Brain pericyte (primary cell): ENCODE measurements around the gene NID2.

Source experiments
- DNase-seq: peaks from one replicate; pipeline ENCODE4 v3.0.0-alpha.2; 2012; ENCODE audit warnings: low read depth, low spot score

The NID2 gene

GRCh38 chr14:52000019-52000582, 68.8 kb downstream of the NID2 start:
- DNase-seq, result no peak

DNA sequence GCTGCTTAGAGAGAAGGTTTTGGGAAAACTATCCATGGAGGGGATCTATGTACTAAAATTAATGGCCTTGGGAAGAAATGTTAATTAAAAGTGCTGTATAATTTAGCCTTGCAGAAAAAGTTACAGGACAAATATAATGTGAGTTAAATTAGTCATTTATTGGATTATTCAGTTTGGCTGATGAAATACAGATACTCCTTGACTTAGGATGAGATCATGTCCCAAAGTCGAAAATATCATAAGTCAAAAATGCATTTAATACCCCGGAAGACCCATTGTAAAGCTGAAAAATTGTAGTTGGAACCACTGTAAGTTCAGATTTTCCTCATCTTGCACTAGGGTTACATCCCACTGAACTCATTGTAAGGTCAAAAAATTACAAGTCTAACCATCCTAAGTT, 69.8 kb downstream of the NID2 start:
- DNase-seq, result no peak

GRCh38 chr14:51998348-51998747, 70.5 kb downstream of the NID2 start:
- DNase-seq, result no peak

DNA sequence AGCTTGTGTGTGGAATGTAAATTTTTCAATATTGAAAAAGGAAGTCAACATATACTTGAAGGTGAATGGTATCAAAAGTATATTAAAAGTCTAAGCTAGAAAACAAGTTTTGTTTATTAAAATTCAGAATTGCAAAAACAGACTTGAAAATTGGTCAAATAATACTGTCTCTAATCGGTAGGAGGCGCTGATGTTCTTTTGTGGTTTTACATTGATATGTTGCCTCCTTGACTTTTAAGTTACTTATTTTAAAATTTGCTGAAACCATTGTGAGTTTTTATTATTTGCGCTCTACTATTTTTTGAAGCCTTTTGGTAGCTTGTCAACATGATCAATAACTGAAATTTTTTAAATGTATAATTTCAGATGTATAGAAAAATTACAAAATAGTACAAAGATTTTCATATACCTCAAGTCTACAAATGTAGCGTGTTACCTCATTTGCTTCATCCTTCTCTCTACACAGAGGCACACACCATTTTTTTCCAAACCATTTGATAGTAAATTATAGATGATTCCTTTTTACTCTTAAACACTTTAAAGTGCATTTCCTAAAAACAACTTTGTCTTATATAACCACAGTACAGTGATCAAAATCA, 72.6 kb downstream of the NID2 start:
- no peak for DNase-seq

- no peak for DNase-seq
Observed at GRCh38 chr14:51993285-51993920, 75.5 kb downstream of the NID2 start.

- no peak for DNase-seq
Observed at GRCh38 chr14:51990488-51990887, 78.4 kb downstream of the NID2 start.

DNA sequence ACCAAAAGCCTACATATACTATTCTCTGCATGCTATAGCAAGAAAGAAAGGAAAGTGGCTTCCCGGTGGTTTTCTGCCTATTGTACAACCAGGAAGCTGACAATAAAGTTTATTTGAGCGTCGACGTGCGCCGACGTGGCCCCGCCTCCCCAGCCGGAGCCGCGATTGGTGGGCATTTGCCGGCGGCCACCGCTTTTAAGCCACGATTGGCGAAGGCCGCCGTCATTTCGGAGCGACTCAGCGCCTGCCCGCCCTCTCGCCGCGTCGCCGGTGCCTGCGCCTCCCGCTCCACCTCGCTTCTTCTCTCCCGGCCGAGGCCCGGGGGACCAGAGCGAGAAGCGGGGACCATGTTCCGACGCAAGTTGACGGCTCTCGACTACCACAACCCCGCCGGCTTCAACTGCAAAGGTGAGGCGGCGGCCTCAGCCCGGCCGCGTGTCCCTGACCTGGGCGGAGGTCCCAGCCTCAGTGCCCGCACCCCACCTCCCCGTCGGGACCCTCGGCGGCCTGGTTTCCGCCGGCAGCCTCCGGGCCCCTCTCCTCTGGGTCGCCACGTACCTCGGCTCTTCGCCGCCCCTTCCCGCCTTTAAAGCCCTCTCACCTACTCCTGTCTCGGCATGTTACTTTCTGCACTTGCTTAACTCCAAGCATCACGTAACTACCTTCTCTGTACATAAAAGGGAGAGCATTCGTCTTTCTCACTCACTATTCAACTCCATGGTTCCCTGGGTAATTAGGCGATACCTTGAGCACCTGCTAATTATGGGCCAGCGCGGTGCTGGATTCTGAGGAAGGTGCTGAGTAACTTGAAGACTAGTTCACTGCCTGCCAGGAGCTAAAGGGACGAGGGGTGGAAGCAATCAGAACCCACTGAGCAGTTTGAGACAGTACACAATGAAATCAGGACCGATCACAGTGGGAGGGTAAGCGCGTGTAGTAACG, 79.3 kb downstream of the NID2 start, which contains the start of gene RTRAF:
TSS of gene RTRAF (plus strand) at position 254 of the 942 bp plus-strand sequence. CDS start at position 348, 94 bp downstream.
- DNase-seq, result peak; percentile 82

DNA sequence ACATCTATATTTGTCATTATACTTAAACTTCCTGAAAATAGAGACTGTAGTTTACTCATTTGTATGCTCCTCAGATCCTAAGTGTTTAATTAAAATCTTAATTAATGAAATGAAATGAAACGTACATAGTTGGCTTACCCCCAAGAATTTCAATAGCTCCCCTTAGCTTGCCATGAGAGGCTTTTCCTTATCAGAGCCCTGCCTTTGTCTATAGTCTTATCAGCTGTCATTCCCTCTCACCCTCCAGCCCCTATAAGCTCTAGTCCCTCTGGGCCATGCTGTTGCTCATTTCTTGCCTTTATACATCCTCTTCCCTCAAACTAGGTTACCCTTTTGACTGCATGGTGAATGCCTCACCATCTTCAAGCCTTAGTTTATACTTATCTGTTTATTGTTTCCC, 80.6 kb downstream of the NID2 start:
- DNase-seq, result no peak

- DNase-seq, result no peak
Observed at GRCh38 chr14:51981218-51981854, 87.5 kb downstream of the NID2 start.

- no peak for DNase-seq
Observed at GRCh38 chr14:51979088-51979709, 89.7 kb downstream of the NID2 start.

DNA sequence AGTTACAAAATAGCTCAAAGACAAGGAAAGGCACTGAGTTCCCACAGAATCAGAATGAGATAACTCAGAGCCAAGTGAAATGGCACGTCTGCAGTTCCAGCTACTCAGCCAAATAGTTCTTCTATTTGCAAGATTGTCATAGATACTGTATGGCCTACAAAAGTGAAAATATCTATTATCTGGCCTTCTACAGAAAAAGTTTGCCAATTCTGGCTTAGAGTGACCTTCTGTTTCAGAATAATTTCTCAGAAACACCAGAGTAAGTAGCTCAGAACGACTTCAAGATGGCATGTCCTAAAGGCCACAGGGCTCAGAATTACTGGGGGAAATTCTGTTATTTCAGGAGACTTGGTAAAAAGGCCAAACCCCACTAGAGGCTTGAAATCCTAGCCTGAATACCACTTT, 90.2 kb downstream of the NID2 start:
- DNase-seq, result no peak

DNA sequence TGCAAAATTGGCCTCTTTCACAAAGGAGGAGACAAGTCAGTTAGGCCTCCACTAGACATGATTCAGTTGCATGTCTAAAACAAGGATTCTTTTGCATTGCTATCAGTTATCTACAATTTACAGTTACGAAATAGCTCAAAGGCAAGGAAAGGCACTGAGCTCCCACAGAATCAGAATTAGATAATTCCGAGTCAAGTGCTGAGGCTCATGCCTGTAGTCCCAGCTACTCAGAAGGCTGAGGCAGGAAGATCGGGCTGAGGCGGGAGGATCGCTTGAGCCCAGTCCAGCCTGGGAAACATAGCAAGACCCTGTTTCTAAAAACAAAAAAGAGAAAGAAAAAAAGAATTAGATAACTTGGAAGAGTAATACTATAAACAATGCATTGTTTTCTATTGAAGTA, 91.8 kb downstream of the NID2 start:
- DNase-seq, result no peak

DNA sequence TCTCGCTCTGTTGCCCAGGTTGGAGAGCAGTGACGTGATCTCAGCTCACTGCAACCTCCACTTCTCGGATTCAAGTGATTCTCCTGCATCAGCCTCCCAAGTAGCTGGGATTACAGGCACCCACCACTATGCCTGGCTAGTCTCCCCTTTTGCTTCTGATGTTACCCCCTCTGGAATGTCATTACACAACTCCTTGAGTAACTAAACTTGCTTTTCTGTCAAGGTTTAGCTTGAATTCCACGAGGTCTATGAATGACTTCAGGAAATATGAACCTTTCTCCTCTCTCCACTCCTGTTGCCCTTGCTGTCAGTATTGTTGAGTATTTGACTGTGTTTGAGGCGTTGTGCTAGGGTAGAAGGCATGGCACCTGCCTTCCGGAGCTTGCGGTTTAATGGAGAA, 96.3 kb downstream of the NID2 start:
- DNase-seq, result no peak

DNA sequence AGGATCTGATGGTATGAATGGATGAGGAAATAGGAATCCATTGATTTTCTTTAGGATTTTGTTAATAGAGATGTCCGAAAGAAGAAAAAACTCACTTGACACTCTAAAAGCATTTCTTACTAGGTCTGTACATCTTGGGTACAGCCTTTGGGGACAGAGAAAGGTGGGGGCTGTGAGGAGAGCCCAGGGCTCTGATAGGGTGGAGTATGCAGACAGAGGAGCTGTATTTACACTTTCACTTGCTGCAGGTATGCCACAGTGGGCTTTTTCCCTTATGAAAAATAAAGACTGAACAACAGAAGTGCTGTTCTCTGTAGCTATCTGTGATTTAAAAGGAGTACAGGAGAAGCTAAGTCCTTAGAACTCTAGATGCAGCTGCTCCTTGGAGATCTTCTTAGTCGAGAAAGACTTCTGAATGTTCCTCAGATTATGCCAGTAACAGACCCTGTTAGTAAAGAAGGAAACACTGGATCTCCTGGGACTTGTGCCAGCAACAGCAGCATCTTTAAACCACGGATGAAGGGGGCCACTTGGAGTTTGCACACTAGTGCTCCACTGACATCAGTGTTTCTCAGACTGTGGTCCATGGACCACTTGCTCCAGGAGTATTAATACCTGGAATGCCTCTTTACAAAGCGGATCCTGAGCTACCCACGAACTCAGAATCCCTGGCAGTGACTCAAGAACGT, 98.9 kb downstream of the NID2 start:
- no peak for DNase-seq

DNA sequence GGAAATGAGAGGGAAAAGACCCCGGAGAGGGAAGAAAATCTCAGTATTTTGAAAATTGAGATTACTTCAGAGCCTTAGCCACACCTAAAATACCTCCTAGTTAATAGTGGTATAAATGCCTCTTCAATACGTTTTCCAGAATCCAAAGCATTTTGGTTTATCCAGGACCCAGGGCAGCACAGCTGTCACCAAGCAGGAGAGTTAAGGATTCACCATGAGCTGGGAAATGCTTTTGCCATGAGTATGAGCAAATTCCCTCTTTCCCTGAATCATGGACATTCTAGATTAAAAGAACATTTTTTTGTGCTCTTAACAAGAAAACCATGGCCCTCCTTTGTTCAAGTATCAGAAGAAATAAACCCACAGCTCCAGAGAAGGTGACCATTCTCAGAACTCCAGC, 101.3 kb downstream of the NID2 start:
- DNase-seq, result no peak

GRCh38 chr14:51963286-51963685, 105.6 kb downstream of the NID2 start:
- DNase-seq, result peak; percentile 12

- no peak for DNase-seq
Observed at GRCh38 chr14:51962711-51963110, 106.1 kb downstream of the NID2 start.

DNA sequence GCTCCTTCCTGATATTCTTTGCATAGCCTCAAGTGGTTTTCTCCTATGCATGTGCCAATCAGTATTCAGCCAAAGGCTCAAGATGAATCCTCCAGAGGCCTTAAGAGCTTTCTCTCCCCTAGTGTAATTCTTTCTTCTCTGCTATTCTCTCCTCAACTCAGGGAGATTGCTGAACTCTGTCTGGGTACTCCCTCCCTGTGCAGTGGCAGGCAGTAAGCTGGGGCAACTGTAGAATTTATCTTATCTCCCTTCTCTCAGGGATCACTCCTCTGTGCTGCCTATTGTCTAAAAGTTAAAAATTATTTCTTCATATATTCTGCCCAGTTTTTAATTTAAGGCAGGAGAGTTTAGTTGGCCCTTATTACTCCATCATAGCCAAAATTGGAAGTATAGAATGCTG, 108.0 kb downstream of the NID2 start:
- no peak for DNase-seq

DNA sequence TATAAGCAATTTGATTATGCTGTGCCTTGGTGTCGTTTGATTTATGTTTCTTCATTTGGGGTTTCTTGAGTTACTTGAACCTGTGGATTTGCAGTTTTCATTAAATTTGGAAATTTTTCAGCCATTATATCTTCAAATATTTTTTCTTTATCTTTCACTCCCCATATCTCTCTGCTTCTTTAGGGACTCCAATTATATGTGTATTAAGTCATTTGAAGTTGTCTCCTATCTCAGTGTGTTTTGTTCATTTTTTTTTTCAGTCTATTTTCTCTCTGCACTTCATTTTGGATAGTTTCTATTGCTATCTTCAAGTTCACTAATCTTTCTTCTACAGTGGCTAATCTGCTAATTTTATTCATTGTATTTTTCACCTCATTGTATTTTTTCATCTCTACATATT, 108.9 kb downstream of the NID2 start:
- no peak for DNase-seq

DNA sequence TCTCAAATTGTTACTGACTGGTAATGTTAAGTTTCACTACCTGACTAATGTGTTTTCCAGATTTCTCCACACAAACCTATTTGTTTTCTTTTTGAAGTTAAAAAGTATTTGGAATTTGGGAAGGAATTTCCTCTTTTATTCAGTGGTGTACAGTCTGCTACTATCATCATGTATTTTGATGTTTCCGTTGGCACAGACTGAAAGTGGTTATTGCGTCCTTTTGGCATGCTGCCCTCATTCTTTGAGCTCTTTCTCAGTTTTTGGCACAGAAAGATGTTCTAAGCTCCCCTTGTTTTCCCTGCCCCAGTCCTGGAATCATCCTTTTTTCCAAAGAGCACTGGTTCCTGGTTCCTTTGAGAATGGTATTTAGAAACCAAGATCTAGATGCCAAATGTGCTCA, 110.9 kb downstream of the NID2 start:
- DNase-seq, result no peak
